Subcutaneous adipose tissue (tissue), 4 donors: ENCODE results near the gene STYXL1. TPM values are rescaled to one million over a fixed set of nuclear protein-coding genes. Genes with fewer than 3 reads are reported as not detected.

Experiments used
- total RNA-seq, 4 donors: library from RNA; depleted of rRNA; stranded (reverse); fragments of >200 nt; gene quantifications; one replicate each; pipeline ENCODE4 v1.1.0, GENCODE V29; 2016
- TF ChIP-seq, protein P1 (sequence below): fragments of 450-650 bp; IDR thresholded peaks from one replicate; pipeline ENCODE4 v1.5.1; 2016; ENCODE audit warnings: low read depth, mild to moderate bottlenecking, control low read depth, antibody characterized with exemption, moderate library complexity

Gene STYXL1
- total RNA-seq, 4 donors from 2014 or later = 14.8 to 37.1 (median 26.0) TPM

DNA sequence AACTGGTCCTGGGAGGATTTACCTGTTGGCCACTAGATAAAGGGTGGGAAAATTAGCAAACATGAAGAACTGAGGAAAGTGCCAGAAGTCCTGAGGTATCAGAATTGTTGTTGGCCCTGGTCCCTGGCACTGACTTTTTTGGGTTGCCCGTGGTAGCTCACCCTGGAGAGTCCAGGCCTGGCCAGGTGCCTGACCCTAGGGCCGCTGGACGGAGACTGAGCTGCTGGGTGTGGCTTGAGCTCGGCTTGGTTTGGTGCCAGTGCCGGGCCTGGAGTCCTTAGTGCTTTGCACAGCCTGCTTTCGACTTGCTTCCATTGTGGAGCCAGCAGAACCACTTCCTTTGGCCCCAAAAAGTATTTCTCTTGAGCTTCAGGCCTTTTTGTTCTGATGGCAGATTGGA, 13.0 kb upstream of the STYXL1 start:
- TF ChIP-seq, protein P1, sequence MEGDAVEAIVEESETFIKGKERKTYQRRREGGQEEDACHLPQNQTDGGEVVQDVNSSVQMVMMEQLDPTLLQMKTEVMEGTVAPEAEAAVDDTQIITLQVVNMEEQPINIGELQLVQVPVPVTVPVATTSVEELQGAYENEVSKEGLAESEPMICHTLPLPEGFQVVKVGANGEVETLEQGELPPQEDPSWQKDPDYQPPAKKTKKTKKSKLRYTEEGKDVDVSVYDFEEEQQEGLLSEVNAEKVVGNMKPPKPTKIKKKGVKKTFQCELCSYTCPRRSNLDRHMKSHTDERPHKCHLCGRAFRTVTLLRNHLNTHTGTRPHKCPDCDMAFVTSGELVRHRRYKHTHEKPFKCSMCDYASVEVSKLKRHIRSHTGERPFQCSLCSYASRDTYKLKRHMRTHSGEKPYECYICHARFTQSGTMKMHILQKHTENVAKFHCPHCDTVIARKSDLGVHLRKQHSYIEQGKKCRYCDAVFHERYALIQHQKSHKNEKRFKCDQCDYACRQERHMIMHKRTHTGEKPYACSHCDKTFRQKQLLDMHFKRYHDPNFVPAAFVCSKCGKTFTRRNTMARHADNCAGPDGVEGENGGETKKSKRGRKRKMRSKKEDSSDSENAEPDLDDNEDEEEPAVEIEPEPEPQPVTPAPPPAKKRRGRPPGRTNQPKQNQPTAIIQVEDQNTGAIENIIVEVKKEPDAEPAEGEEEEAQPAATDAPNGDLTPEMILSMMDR = no peak

DNA sequence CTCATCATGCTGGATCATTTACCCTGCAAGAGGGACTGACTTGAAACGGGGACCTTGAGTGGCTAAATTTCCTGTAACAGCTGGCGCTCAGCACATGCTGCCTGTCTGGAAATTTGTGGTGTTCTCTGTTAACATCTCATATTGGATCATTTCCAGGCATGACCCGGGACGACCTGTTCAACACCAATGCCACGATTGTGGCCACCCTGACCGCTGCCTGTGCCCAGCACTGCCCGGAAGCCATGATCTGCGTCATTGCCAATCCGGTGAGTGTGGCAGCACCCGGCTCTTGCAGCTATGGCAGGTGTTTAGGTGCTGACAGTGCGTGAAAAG, 10.0 kb upstream of the STYXL1 start:
- TF ChIP-seq, protein P1 = no peak

DNA sequence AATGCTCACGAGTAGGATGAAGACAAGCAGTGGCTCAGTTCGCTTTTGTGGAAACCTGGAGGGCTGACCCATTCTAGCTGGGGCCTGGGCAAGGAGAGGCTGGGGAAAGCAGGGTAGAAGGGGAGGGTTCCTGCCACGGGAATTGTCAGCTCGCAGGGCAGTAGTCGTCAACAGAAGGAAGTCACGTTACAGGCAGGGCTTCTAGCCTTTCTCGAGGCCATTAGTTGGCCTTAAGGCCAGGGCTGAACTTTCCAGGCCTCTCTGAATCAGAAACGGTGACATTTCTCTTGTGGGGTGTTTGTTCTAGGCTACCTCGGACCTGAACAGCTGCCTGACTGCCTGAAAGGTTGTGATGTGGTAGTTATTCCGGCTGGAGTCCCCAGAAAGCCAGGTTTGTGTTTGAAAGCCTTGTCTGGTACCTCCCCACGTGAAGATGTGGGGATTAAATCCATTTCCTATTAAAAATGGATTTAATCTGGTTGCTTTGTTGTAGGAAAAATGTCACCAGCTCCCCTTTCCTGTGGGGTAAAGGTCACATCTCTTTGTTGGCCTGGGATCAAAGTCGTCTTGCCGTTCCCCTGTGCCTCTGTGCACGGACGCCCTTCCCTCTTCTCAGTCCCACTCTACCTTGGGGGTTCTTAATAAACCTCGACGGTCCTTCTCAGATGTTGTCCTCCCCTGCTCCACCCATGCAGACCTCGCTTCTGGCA, 9.5 kb upstream of the STYXL1 start:
- TF ChIP-seq, protein P1 = no peak

DNA sequence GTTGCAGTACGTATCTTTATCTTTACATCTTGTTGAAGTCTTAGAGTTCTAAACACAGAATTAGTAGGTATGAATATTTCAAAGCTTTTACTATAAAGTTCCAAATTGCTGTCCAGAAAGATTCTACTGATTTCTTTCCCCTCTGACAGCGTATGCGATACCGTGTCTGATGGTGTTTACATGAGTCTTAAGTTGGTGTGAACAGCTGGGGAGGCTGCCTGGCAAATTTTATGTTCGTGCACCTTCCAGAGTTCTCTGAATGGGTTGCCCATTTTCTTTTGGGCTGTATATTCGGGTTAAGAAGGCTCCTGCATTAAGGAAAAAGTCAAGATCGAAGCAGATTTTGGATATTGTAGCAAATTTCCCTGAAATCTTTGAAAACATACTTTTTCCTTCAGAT, 8.4 kb upstream of the STYXL1 start:
- TF ChIP-seq, protein P1 = no peak

DNA sequence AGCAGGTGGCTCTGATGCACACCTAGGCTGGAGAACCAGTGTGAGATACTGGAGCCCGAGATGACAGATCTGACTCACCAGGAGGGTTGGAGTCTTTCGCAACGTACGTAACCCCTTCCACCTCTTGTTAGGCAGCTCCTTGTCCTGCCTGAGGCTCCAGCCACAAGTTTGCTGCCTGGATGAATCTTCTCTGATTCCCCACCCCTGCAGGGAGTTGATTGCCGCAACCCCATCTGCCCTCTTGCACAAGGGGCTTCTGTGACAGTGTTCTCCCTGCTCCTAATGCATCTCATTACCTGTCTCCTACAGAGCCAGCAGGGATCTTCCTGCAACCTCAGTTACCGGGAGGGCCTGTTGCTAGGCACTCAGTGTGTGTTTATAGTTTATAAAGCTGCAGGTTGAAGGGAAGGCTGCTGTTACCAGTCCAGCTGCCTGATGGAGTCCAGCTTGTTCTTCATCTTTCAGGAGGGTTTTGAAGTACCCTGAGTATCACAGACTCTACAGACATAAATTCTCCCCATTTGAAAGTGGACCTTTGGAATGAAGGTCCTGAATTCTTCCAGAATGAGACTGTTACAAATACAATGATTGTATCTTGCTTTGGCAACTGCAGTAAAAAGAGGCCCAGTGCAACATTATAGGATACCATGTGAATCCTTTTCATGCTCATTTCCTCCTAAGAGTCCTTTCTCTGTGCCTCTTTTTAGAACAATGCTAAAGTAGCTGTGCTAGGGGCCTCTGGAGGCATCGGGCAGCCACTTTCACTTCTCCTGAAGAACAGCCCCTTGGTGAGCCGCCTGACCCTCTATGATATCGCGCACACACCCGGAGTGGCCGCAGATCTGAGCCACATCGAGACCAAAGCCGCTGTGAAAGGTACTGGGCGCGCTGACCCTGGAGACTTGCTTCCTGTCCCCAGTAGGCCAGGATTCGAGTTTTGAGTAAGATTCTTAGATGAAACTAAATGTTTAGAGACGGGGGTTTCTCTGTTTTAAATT, 6.6 kb upstream of the STYXL1 start:
- TF ChIP-seq, protein P1 = no peak

DNA sequence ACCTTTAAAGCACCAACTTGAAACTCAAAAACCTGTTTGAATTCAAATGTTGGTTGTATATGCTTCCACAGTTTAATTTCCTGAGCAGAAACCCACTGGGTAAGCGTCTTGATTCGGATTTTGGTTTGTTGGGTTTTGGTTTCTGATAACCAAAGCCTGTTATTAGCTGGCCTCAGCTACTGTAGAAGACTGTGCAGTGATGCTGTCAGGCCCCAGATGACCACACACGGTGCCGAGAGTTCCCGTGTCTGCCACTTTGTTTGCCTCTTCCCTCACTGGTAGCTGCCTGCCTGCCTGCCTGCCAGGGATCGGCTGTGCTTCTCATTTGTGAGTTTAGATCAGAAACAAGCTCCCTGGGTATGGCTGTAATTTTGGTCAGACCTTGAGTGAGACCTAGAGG, 5.7 kb upstream of the STYXL1 start:
- TF ChIP-seq, protein P1 = no peak

DNA sequence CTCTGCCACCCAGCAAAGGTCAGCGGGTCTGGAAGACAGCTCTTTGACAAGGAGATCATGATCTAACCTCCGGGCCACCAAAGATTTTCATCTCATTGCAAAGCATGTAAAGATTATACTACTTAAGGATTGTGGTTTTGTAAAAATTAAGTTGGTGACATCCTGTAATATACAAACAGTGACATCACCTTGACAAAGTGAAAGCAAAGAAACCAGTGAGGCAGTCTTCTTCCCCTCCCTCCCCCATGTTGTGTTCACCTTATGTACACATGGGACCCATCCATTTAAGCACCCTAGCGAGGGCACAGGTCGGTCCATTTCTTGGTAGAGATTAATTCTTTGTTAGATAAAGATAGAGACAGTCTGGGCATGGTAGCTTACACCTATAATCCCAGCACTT, 4.0 kb upstream of the STYXL1 start:
- TF ChIP-seq, protein P1 = no peak
